HEK293 (cell line): ENCODE measurements around the gene GLIPR1L2.

Experiments used
- TCF7L2 ChIP-seq: IDR thresholded peaks from 2 replicates; pipeline ENCODE4 v1.6.1; 2011; ENCODE audit warnings: low read depth, mild to moderate bottlenecking, inconsistent platforms, low read length, moderate library complexity, borderline replicate concordance
- ZIC2 ChIP-seq: fragments of 450-650 bp; formaldehyde crosslinking; IDR thresholded peaks from 2 replicates; pipeline ENCODE4 v1.5.1; 2016; ENCODE audit warnings: missing biosample characterization, missing genetic modification characterization
- ZNF324 ChIP-seq: fragments of 450-650 bp; formaldehyde crosslinking; IDR thresholded peaks from 2 replicates; pipeline ENCODE4 v1.5.1; 2016; ENCODE audit warnings: missing biosample characterization, missing genetic modification characterization
- ZNF366 ChIP-seq: fragments of 450-650 bp; formaldehyde crosslinking; conservative IDR thresholded peaks from 2 replicates; pipeline ENCODE4 v1.5.1; 2016; ENCODE audit warnings: missing biosample characterization, missing genetic modification characterization
- ZNF510 ChIP-seq: fragments of 450-650 bp; formaldehyde crosslinking; IDR thresholded peaks from 2 replicates; pipeline ENCODE4 v1.5.1; 2018; ENCODE audit warnings: mild to moderate bottlenecking, missing genetic modification characterization, missing biosample characterization; ENCODE audit not compliant: insufficient replicate concordance
- ZNF549 ChIP-seq: fragments of 450-650 bp; IDR thresholded peaks from 2 replicates; pipeline ENCODE4 v1.5.1; 2018; ENCODE audit warnings: missing biosample characterization, missing genetic modification characterization, mild to moderate bottlenecking, inconsistent platforms, moderate library complexity
- ZNF558 ChIP-seq: fragments of 450-650 bp; formaldehyde crosslinking; IDR thresholded peaks from 2 replicates; pipeline ENCODE4 v1.5.1; 2016; ENCODE audit warnings: missing biosample characterization, missing genetic modification characterization
- ZNF571 ChIP-seq: fragments of 450-650 bp; formaldehyde crosslinking; IDR thresholded peaks from 2 replicates; pipeline ENCODE4 v1.5.0; 2017; ENCODE audit warnings: missing biosample characterization, missing genetic modification characterization
- TF ChIP-seq, protein P1 (sequence below): fragments of 450-650 bp; formaldehyde crosslinking; IDR thresholded peaks from 2 replicates; pipeline ENCODE4 v1.5.1; 2016; ENCODE audit warnings: missing biosample characterization, missing genetic modification characterization
- TF ChIP-seq, protein P2 (sequence below): IDR thresholded peaks from 2 replicates; pipeline ENCODE4 v1.6.1; 2011; ENCODE audit warnings: mild to moderate bottlenecking, low read depth, low read length, borderline replicate concordance
- TF ChIP-seq, protein P3 (sequence below): fragments of 450-650 bp; formaldehyde crosslinking; IDR thresholded peaks from 2 replicates; pipeline ENCODE4 v1.5.1; 2016; ENCODE audit warnings: missing biosample characterization, missing genetic modification characterization
- TF ChIP-seq, protein P4 (sequence below): sonication (generic); formaldehyde crosslinking; IDR thresholded peaks from 2 replicates; pipeline ENCODE4 v1.8.1; 2022; ENCODE audit warnings: mild to moderate bottlenecking, moderate library complexity, missing genetic modification reagents
- TF ChIP-seq, protein P5 (sequence below): fragments of 450-650 bp; IDR thresholded peaks from 2 replicates; pipeline ENCODE4 v1.5.1; 2018; ENCODE audit warnings: missing biosample characterization, mild to moderate bottlenecking, missing genetic modification characterization

DNA sequence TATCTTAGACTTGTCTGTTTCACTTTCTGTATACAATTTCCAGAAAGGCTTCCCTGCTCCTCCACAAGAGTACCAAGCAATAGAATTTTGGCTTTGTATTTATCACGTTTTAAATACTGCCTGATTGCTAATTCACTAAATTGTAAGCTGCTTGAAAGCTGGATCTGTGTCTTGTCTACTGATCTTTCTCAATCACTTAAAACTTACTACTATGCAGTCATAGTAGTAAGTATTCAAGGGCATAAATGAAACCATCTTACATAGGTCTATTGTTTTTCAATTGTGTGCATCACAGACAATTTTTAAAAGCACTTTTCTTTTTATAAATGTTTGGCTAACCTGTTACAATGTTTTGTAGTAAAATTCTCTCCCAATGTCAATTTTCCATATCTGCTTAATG is 1.2 kb upstream of the GLIPR1L2 start:
- TF ChIP-seq, protein P1, sequence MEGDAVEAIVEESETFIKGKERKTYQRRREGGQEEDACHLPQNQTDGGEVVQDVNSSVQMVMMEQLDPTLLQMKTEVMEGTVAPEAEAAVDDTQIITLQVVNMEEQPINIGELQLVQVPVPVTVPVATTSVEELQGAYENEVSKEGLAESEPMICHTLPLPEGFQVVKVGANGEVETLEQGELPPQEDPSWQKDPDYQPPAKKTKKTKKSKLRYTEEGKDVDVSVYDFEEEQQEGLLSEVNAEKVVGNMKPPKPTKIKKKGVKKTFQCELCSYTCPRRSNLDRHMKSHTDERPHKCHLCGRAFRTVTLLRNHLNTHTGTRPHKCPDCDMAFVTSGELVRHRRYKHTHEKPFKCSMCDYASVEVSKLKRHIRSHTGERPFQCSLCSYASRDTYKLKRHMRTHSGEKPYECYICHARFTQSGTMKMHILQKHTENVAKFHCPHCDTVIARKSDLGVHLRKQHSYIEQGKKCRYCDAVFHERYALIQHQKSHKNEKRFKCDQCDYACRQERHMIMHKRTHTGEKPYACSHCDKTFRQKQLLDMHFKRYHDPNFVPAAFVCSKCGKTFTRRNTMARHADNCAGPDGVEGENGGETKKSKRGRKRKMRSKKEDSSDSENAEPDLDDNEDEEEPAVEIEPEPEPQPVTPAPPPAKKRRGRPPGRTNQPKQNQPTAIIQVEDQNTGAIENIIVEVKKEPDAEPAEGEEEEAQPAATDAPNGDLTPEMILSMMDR (tag by site-specific recombination), result no peak
- TF ChIP-seq, protein P2, sequence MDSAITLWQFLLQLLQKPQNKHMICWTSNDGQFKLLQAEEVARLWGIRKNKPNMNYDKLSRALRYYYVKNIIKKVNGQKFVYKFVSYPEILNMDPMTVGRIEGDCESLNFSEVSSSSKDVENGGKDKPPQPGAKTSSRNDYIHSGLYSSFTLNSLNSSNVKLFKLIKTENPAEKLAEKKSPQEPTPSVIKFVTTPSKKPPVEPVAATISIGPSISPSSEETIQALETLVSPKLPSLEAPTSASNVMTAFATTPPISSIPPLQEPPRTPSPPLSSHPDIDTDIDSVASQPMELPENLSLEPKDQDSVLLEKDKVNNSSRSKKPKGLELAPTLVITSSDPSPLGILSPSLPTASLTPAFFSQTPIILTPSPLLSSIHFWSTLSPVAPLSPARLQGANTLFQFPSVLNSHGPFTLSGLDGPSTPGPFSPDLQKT, result no peak
- no peak for TF ChIP-seq TCF7L2
- no peak for TF ChIP-seq ZIC2 (tag by site-specific recombination)
- TF ChIP-seq ZNF571, result no peak
- TF ChIP-seq, protein P3, sequence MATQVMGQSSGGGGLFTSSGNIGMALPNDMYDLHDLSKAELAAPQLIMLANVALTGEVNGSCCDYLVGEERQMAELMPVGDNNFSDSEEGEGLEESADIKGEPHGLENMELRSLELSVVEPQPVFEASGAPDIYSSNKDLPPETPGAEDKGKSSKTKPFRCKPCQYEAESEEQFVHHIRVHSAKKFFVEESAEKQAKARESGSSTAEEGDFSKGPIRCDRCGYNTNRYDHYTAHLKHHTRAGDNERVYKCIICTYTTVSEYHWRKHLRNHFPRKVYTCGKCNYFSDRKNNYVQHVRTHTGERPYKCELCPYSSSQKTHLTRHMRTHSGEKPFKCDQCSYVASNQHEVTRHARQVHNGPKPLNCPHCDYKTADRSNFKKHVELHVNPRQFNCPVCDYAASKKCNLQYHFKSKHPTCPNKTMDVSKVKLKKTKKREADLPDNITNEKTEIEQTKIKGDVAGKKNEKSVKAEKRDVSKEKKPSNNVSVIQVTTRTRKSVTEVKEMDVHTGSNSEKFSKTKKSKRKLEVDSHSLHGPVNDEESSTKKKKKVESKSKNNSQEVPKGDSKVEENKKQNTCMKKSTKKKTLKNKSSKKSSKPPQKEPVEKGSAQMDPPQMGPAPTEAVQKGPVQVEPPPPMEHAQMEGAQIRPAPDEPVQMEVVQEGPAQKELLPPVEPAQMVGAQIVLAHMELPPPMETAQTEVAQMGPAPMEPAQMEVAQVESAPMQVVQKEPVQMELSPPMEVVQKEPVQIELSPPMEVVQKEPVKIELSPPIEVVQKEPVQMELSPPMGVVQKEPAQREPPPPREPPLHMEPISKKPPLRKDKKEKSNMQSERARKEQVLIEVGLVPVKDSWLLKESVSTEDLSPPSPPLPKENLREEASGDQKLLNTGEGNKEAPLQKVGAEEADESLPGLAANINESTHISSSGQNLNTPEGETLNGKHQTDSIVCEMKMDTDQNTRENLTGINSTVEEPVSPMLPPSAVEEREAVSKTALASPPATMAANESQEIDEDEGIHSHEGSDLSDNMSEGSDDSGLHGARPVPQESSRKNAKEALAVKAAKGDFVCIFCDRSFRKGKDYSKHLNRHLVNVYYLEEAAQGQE, result no peak
- no peak for TF ChIP-seq ZNF558 (tag by site-specific recombination)
- no peak for TF ChIP-seq ZNF510
- TF ChIP-seq, protein P4, sequence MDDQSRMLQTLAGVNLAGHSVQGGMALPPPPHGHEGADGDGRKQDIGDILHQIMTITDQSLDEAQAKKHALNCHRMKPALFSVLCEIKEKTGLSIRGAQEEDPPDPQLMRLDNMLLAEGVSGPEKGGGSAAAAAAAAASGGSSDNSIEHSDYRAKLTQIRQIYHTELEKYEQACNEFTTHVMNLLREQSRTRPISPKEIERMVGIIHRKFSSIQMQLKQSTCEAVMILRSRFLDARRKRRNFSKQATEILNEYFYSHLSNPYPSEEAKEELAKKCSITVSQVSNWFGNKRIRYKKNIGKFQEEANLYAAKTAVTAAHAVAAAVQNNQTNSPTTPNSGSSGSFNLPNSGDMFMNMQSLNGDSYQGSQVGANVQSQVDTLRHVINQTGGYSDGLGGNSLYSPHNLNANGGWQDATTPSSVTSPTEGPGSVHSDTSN (CRISPR knock-in tag), result no peak
- no peak for TF ChIP-seq ZNF366 (tag by site-specific recombination)
- no peak for TF ChIP-seq ZNF549 (tag by site-specific recombination)
- no peak for TF ChIP-seq ZNF324
- TF ChIP-seq, protein P5, sequence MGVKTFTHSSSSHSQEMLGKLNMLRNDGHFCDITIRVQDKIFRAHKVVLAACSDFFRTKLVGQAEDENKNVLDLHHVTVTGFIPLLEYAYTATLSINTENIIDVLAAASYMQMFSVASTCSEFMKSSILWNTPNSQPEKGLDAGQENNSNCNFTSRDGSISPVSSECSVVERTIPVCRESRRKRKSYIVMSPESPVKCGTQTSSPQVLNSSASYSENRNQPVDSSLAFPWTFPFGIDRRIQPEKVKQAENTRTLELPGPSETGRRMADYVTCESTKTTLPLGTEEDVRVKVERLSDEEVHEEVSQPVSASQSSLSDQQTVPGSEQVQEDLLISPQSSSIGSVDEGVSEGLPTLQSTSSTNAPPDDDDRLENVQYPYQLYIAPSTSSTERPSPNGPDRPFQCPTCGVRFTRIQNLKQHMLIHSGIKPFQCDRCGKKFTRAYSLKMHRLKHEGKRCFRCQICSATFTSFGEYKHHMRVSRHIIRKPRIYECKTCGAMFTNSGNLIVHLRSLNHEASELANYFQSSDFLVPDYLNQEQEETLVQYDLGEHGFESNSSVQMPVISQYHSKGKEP, result no peak
